CD14-positive monocyte (primary cell): ENCODE measurements around the gene DCT. TPM values are rescaled to one million over a fixed set of nuclear protein-coding genes. Genes with fewer than 3 reads are reported as not detected.

ENCODE experiments used
- DNase-seq, 3 donors: peaks; one replicate each; pipeline ENCODE4 v3.0.0-alpha.2; 2011 to 2022
- H2AFZ ChIP-seq: 2 replicates; pipeline ENCODE4 v1.6.0; 2012; ENCODE audit warnings: mild to moderate bottlenecking, low read depth, low read length, inconsistent platforms; ENCODE audit not compliant: insufficient read depth, poor library complexity, severe bottlenecking
- H3K27ac ChIP-seq, 2 donors: 1 replicate in 1 of 2; 2 replicates in 1 of 2; pipeline ENCODE4 v1.5.1; 2012 to 2013; ENCODE audit warnings: low read length in 2 of 2, control low read depth in 1 of 2, inconsistent platforms in 1 of 2, low read depth in 1 of 2, mild to moderate bottlenecking in 1 of 2
- H3K27me3 ChIP-seq, 2 donors: one replicate each; pipeline versions ENCODE4 v1.6.0 to v1.6.1; 2011 to 2013; ENCODE audit warnings: low read length in 2 of 2; ENCODE audit not compliant: control insufficient read depth in 2 of 2, insufficient read depth in 2 of 2
- H3K36me3 ChIP-seq, 2 donors: replicated peaks in 1 of 2; 1 replicate in 1 of 2; 2 replicates in 1 of 2; pipeline versions ENCODE4 v1.5.1 to v1.6.1; 2012 to 2013; ENCODE audit warnings: low read length in 2 of 2, control low read depth in 1 of 2, inconsistent platforms in 1 of 2, mild to moderate bottlenecking in 1 of 2; ENCODE audit not compliant: insufficient read depth in 2 of 2, control insufficient read depth in 1 of 2
- H3K4me1 ChIP-seq, 2 donors: 1 replicate in 1 of 2; 2 replicates in 1 of 2; pipeline versions ENCODE4 v1.5.1 to v1.6.1; 2012 to 2013; ENCODE audit warnings: low read length in 2 of 2, control low read depth in 1 of 2, inconsistent platforms in 1 of 2, mild to moderate bottlenecking in 1 of 2, moderate library complexity in 1 of 2; ENCODE audit not compliant: insufficient read depth in 2 of 2, control insufficient read depth in 1 of 2
- H3K4me2 ChIP-seq: replicated peaks from 2 replicates; pipeline ENCODE3; 2012; ENCODE audit warnings: low read length, moderate library complexity, mild to moderate bottlenecking; ENCODE audit not compliant: poor library complexity, severe bottlenecking; ENCODE audit errors: extremely low read depth
- H3K4me3 ChIP-seq, 3 experiments: fragments of 200-600 bp in 1 of 3; sonication (generic) in 1 of 3; replicated peaks in 1 of 3; 1 replicate in 2 of 3; 2 replicates in 1 of 3; pipeline ENCODE4 v1.5.1; 2011 to 2013; ENCODE audit warnings: low read length in 3 of 3, mild to moderate bottlenecking in 3 of 3, control low read depth in 2 of 3, low read depth in 2 of 3, inconsistent platforms in 1 of 3, moderate library complexity in 1 of 3
- H3K79me2 ChIP-seq: 2 replicates; pipeline ENCODE4 v1.6.0; 2012; ENCODE audit warnings: mild to moderate bottlenecking, control low read depth, inconsistent platforms, low read length, moderate library complexity; ENCODE audit not compliant: insufficient read depth
- H3K9ac ChIP-seq: 2 replicates; pipeline ENCODE4 v1.6.0; 2017; ENCODE audit warnings: low read length, mild to moderate bottlenecking; ENCODE audit not compliant: insufficient read depth, poor library complexity, severe bottlenecking
- H3K9me3 ChIP-seq, 2 donors: replicated peaks in 1 of 2; 1 replicate in 1 of 2; 2 replicates in 1 of 2; pipeline versions ENCODE4 v1.5.1 to v1.6.1; 2012 to 2013; ENCODE audit warnings: low read length in 2 of 2, control low read depth in 1 of 2; ENCODE audit not compliant: control insufficient read depth in 1 of 2, insufficient read depth in 1 of 2
- H4K20me1 ChIP-seq: 2 replicates; pipeline ENCODE4 v1.6.0; 2012; ENCODE audit warnings: mild to moderate bottlenecking, low read length, control low read depth, moderate library complexity; ENCODE audit not compliant: insufficient read depth
- H3K27ac Mint-ChIP-seq, 7 donors: one replicate each; pipeline ENCODE4 v1.8.0; 2020; ENCODE audit warnings: mild to moderate bottlenecking in 7 of 7, mixed read lengths in 7 of 7, moderate library complexity in 6 of 7, inconsistent platforms in 2 of 7
- H3K27me3 Mint-ChIP-seq, 3 donors: one replicate each; pipeline ENCODE4 v1.8.0; 2021 to 2022; ENCODE audit warnings: low read depth in 3 of 3, mild to moderate bottlenecking in 3 of 3, mixed read lengths in 3 of 3, moderate library complexity in 3 of 3, inconsistent platforms in 1 of 3
- H3K36me3 Mint-ChIP-seq, 2 donors: one replicate each; pipeline ENCODE4 v1.8.0; 2020; ENCODE audit warnings: mixed read lengths in 2 of 2, inconsistent platforms in 1 of 2, mild to moderate bottlenecking in 1 of 2
- H3K4me1 Mint-ChIP-seq: one replicate; pipeline ENCODE4 v1.8.0; 2020; ENCODE audit warnings: mild to moderate bottlenecking, mixed read lengths
- H3K4me3 Mint-ChIP-seq, 2 donors: one replicate each; pipeline ENCODE4 v1.8.0; 2020; ENCODE audit warnings: mild to moderate bottlenecking in 2 of 2, mixed read lengths in 2 of 2, moderate library complexity in 1 of 2
- H3K9me3 Mint-ChIP-seq, 7 donors: one replicate each; pipeline ENCODE4 v1.8.0; 2020 to 2022; ENCODE audit warnings: mixed read lengths in 7 of 7, mild to moderate bottlenecking in 6 of 7, moderate library complexity in 6 of 7, inconsistent platforms in 2 of 7
- WGBS: methylation state at CpG from one replicate; pipeline ENCODE4 v1.1.5; 2013; ENCODE audit warnings: missing lambda C conversion rate; ENCODE audit not compliant: insufficient coverage; 5-methylcytosine and 5-hydroxymethylcytosine counted together
- intact Hi-C, 2 donors: fragments of 100-400 bp; cut with micrococcal nuclease; formaldehyde crosslinking; loops; one replicate each; pipeline versions ENCODE4 v1.15.0 to v1.15.1; 2023
- polyA plus RNA-seq, 3 donors: library from polyadenylated mRNA; depleted of rRNA in 1 of 3; unstranded in 2 of 3; stranded (reverse) in 1 of 3; fragments of 300-500 nt in 2 of 3; fragments of >200 nt in 1 of 3; fragmentation: Illumina TruSeq in 2 of 3; gene quantifications; 1 replicate in 2 of 3; 2 replicates in 1 of 3; pipeline ENCODE4 v1.2.3, GENCODE V29; 2012 to 2021
- TF ChIP-seq, protein P1 (sequence below): fragments of 200-600 bp; IDR thresholded peaks from one replicate; pipeline ENCODE4 v1.8.0; 2022; ENCODE audit warnings: antibody characterized with exemption, mild to moderate bottlenecking

The DCT gene
- polyA plus RNA-seq, 3 donors, result not detected

- no peaks in the 10 kb centered on the region for H3K4me1 Mint-ChIP-seq
- Histone ChIP-seq H3K4me1 (no peaks in the 10 kb centered on the region), H4K20me1 (no peaks in the 10 kb centered on the region), H3K27ac (no peak overlapping the region), H3K9ac (no peak overlapping the region), H3K36me3 (no peaks in the 10 kb centered on the region), H2AFZ (no peak overlapping the region), H3K27me3 (no peaks in the 10 kb centered on the region), H3K4me2 (no peak overlapping the region), H3K79me2 (no peaks in the 10 kb centered on the region), H3K9me3 (peaks cover 2 to 5% of the 10 kb centered on the region in 2 donors), H3K4me3 (no peak overlapping the region)
- H3K9me3 Mint-ChIP-seq, result peaks cover 2 to 16% (median 8%) of the 10 kb centered on the region in 7 donors
- no peaks in the 10 kb centered on the region for H3K36me3 Mint-ChIP-seq
- no peak overlapping the region for H3K27ac Mint-ChIP-seq
- H3K27me3 Mint-ChIP-seq, result peaks cover 0 to 4% (median 0%) of the 10 kb centered on the region in 3 donors
- intact Hi-C loops, result no loop called here
- H3K4me3 Mint-ChIP-seq, result no peak overlapping the region
- TF ChIP-seq, protein P1, sequence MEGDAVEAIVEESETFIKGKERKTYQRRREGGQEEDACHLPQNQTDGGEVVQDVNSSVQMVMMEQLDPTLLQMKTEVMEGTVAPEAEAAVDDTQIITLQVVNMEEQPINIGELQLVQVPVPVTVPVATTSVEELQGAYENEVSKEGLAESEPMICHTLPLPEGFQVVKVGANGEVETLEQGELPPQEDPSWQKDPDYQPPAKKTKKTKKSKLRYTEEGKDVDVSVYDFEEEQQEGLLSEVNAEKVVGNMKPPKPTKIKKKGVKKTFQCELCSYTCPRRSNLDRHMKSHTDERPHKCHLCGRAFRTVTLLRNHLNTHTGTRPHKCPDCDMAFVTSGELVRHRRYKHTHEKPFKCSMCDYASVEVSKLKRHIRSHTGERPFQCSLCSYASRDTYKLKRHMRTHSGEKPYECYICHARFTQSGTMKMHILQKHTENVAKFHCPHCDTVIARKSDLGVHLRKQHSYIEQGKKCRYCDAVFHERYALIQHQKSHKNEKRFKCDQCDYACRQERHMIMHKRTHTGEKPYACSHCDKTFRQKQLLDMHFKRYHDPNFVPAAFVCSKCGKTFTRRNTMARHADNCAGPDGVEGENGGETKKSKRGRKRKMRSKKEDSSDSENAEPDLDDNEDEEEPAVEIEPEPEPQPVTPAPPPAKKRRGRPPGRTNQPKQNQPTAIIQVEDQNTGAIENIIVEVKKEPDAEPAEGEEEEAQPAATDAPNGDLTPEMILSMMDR, result no peak
- 100% methylated on average over 3 of the region's 3 CpGs for WGBS
- DNase-seq, result no peak
Observed at GRCh38 chr13:94495806-94496205, 16.3 kb upstream of the DCT start.

DNA sequence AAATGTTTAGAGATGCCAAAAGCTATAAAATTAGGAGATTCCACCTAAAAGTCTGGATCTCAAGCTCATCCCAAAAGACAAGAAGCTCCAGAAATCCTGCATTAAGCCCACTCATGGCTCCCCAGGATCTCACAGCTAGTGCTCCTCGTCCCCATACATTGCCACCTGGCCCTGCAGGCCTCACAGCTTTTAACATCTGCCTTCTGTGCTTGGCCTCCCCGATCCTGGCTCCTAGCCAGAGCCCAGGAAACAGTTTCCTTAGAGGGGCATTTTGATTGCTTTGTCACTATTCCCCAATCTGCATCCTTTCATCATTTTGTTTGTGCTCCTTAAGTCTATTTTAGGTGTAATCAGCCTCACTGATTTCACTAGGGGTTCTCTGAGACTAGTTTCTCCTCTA, 14.5 kb upstream of the DCT start:
- Mint-ChIP-seq H3K27me3 (peaks cover 0 to 4% (median 2%) of the 10 kb centered on the region in 3 donors), H3K36me3 (no peaks in the 10 kb centered on the region), H3K27ac (no peak overlapping the region), H3K9me3 (peaks cover 2 to 15% (median 8%) of the 10 kb centered on the region in 7 donors), H3K4me1 (no peaks in the 10 kb centered on the region), H3K4me3 (no peak overlapping the region)
- no peak for DNase-seq
- Histone ChIP-seq H3K4me2 (no peak overlapping the region), H4K20me1 (no peaks in the 10 kb centered on the region), H3K4me1 (no peaks in the 10 kb centered on the region), H3K4me3 (no peak overlapping the region), H3K27me3 (no peaks in the 10 kb centered on the region), H3K9ac (no peak overlapping the region), H3K9me3 (peaks cover 2 to 5% of the 10 kb centered on the region in 2 donors), H3K79me2 (no peaks in the 10 kb centered on the region), H2AFZ (no peak overlapping the region), H3K36me3 (no peaks in the 10 kb centered on the region), H3K27ac (no peak overlapping the region)
- intact Hi-C loops, result no loop called here
- 67% methylated on average over 1 of the region's 2 CpGs for WGBS
- TF ChIP-seq, protein P1, result no peak
